HG03565 (cell line): ENCODE measurements around the gene NR2F2.
A peak's percentile ranks its signal among the peaks of the same experiment; 100 is the strongest.

Experiments
- ATAC-seq: cut with Tn5 transposase; IDR thresholded peaks from one replicate; pipeline ENCODE4 v1.9.1; 2021; ENCODE audit warnings: mild to moderate bottlenecking, moderate library complexity; ENCODE audit not compliant: unreplicated experiment

The NR2F2 gene

DNA sequence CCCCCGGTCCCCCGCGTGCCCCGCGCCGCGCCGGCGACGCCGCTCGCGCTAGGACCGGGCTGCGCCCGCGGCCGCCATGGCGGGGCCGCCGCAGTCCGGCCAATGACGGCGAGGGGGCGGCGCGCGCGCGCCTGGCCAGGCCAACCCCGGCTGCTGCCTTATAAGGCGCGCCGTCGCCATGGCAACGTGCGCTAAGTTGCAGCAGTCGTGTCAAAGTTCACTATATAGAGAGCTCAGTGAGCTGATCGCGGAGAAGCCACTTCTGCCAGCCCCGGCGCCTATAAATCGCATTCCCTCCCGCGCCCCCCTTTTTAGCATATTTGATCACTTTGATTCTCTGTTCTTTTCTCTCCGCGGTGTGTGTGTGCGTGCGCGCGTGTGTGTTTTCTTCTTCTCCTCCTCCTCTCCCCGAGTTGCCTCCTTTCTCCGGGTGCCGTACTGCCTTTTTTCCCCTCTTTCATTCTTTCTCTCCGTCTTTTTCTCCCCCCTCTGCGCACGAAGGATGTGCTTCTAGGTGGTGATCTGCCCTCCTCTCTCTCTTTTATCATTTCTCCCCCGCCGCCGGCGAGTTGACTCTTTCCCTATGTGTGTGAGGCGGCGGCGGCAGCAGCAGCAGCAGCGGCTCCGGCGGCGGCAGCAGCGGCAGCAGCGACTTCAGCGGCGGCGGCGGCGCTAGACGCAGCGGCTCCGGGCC lies at the start of gene NR2F2:
NR2F2 (plus strand) TSS at position 251 of the 694 bp plus-strand sequence. CDS start 1,406 bp downstream, outside the sequence.
- ATAC-seq = peak; percentile 78

DNA sequence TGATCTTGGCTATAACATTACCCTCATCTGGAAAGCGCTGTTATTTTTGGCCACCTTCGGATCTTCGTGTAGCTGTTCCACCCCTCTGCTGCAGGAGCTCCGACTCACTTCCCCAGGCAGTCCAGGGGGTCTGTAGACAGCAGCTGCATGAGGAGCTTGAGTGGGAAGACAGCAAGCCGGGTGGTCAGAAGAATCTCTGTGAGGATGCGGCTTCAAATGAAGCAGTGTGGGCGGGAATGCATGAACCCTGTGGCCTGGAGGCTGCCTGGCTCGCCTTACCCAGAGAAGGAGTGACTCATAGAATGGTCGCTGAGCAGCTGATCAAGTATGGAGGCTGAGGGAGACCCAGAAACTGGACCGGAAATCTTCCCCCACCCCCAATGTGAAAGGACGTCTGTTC lies 45.2 kb upstream of the NR2F2 start:
- no peak for ATAC-seq

- ATAC-seq = no peak
These were observed 44.7 kb upstream of the NR2F2 start for GRCh38 chr15:96285729-96286254.

DNA sequence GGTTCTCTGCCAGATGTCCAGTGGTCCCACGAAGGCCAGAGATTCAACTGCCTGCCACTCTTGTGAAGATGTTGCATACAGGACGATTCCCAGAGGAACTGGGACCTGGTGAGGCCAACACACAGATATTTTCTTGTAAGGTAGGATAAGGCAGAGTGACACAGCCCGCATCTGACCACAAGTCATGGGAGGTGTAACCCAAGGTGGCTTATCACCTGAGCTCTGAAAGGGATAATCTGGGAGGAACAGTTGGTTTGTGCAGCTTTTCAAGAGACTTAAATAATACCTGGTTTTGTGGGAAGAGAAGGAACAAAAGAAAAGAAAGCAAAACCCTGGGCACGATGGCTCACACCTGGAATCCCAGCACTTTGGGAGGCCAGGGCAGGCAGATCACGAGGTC lies 39.8 kb upstream of the NR2F2 start:
- ATAC-seq = no peak

- ATAC-seq = no peak
These were observed 37.9 kb upstream of the NR2F2 start for GRCh38 chr15:96292635-96293034.

GRCh38 chr15:96293441-96293840 lies 37.1 kb upstream of the NR2F2 start:
- ATAC-seq = no peak

- no peak for ATAC-seq
These were observed 35.7 kb upstream of the NR2F2 start for GRCh38 chr15:96294766-96295165.

GRCh38 chr15:96296264-96296663 lies 34.2 kb upstream of the NR2F2 start:
- no peak for ATAC-seq

DNA sequence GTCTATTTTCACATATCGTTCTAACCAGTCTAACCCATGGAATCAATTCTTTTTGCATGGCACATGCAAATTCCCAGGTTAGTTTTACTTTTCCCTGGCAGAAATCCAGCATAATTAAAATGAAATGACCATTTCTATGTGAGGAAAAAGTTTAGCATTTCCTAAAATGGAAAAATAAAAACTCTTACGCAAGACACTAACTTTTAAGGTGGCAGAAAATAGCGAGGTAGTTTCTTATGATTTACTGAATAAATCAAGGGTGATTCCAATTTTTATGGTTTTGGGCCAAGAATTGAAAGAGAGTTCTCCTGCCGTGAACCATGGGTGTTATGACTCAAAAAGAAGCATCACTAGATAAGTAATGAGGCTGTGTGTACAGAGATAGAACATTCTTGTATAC lies 32.7 kb upstream of the NR2F2 start:
- no peak for ATAC-seq

DNA sequence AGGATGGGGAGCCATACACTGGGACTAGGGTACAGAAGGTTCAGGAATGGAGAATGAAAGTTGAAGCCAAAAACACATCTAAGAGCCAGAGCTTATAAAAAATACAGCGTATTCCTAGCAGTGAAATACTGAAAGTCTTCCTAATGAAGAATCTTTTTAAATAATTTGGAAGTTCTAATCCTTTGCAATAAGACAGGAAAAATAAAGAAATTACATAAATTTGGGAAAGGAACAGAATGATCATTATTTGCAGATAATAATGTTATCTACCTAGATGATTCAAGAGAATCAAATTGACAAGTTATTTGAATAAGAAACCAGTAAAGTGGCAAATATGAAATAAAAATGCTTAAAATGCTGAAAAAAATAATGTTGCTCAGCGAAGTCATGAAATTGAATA lies 32.3 kb upstream of the NR2F2 start:
- ATAC-seq = no peak

GRCh38 chr15:96300836-96301235 lies 29.7 kb upstream of the NR2F2 start:
- ATAC-seq = no peak

GRCh38 chr15:96303503-96304056 lies 26.9 kb upstream of the NR2F2 start:
- no peak for ATAC-seq

DNA sequence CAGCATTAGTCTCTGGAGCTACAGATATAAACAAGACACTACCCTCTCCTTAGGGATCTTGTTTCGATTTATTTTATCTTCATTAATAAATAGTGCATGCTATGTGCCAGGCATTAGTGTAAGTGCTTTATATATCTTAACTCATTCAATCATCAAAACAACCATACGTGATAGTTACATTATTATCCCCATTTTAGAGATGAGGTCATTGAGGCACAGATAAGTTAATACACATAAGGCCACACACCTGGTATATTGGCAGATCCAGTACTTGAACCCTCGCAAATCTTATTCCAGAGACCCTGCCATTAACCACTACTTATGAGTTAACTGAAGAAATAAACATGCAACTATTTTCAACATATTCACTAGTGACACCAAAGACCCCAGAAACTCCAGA lies 25.7 kb upstream of the NR2F2 start:
- ATAC-seq = no peak

- ATAC-seq = no peak
These were observed 24.2 kb upstream of the NR2F2 start for GRCh38 chr15:96306321-96306720.

DNA sequence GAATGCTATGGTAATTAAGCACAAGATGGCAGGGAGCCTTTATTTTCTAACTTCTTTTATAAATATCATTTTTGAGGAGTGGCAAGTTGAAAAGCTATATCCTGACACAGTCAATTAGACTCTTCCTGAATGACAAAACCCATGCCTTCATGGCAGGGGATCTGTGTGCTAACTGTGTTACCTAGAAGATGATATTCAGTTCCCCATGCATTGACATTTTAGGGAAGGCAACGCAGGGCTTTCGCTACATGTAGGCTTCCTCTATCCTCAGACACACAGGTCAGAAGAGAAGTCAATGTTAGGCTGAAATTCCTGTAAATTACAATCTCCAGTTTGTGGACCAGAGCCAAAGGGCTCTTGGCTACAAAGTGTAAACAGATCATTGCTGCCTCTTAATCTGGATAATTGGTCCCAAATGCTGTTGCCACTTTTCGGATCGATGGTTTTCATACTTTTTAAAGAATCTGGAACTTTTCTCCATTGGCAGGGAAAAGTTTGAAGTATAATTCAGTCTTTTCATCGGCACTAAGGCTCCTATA lies 22.6 kb upstream of the NR2F2 start:
- no peak for ATAC-seq

DNA sequence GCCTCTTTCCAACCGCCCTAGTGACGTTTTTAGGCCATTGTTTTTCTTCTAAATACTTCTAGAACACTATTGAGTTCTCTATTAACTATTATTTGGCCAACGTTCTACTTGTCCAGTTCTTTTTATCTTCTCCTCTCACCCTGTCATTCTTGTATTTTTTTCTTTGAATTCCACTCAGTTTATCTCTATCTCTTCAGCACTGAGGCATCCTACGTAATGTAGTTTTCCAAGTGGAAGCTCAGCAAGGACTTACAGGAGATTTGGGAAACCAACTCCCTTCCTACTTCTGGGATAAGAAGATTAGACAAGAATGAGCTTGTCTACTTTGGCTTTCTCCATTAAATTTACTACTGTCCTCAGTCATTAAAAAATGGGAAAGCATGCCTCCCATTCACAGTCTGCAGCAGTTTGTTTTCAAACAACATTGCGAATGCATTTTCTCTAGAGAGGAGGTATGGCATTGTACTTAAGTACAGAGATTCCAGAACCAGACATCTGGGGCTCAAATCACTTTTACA lies 21.3 kb upstream of the NR2F2 start:
- no peak for ATAC-seq

DNA sequence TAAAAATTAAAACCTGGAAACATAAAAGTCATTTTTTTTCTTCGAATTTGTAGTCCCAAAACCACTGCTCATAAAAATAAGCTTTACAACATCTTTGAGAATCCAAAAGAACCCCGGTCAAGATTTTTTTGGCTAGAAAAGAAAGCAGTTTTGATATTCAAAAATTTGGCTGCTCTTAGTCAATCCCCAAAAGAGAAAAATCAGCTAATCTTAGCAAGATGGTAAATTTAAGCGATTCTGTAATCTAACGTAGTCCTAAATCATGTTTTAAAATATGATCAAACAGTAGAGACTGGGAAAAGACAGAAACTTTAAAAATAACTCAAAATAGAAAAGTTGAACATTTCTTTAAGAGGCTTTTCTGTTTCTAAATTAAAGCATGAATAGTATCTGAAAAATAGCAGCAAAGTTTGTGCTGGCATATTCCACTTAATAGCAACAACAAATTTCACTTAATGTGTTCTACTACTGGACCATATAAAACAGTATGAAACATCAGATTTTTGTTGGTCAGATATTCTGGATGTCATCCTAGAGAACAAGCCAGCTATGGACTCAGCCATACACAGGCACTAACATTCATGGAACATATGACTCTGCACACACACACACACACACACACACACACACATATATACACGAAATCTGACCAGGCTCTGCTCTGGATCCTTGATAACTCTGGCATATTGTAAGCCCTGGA lies 19.1 kb upstream of the NR2F2 start:
- ATAC-seq = no peak

GRCh38 chr15:96311956-96312294 lies 18.6 kb upstream of the NR2F2 start:
- no peak for ATAC-seq

- ATAC-seq = no peak
These were observed 17.7 kb upstream of the NR2F2 start for GRCh38 chr15:96312641-96313335.

DNA sequence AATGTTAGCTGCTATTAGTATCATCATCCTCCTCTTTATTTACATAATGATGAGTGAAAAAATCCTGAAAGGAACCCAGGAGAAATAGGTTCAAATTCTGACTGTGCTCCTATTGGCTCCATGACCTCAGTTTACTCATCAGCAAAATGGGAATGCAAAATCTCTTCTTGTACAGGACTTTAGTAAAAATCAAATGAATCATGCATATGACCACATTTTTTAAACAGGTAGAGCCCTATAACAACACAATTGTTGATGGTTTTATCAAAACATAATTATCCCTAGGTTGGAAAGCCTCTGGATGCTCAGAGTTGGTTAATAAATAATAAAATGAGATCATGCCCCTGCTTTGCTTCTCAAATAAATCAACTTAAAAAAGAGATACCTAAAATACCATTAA lies 16.0 kb upstream of the NR2F2 start:
- no peak for ATAC-seq

DNA sequence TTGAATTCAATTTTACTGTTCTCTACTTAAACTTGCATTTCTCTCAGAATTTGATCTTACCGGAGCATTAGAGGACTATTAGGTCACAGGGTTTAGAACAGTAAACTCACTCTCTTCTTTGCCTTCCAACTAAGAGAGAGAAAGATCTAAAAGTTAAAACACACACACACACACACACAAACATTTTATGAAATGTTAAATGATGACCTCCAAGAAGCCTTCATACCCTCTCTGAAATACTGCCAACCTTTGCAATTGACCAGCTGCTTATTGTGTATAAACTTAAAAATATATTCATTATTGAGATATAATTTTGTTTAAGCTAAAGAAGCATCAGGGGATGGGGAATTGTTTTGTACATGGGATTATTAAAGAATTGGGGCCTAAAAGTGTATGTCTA lies 15.5 kb upstream of the NR2F2 start:
- no peak for ATAC-seq
